SH-SY5Y (cell line): ENCODE data around the gene HAUS2.

Experiments used
- GATA2 ChIP-seq: IDR thresholded peaks from 2 replicates; pipeline ENCODE4 v1.6.1; 2011; ENCODE audit warnings: mild to moderate bottlenecking, low read depth, low read length
- GATA3 ChIP-seq: IDR thresholded peaks from 2 replicates; pipeline ENCODE4 v1.6.1; 2011; ENCODE audit warnings: low read depth, mild to moderate bottlenecking, low read length, moderate library complexity

The HAUS2 gene

GRCh38 chr15:42547918-42548248 is 755 bp upstream of the HAUS2 start:
- no peak for TF ChIP-seq GATA2
- TF ChIP-seq GATA3: no peak

DNA sequence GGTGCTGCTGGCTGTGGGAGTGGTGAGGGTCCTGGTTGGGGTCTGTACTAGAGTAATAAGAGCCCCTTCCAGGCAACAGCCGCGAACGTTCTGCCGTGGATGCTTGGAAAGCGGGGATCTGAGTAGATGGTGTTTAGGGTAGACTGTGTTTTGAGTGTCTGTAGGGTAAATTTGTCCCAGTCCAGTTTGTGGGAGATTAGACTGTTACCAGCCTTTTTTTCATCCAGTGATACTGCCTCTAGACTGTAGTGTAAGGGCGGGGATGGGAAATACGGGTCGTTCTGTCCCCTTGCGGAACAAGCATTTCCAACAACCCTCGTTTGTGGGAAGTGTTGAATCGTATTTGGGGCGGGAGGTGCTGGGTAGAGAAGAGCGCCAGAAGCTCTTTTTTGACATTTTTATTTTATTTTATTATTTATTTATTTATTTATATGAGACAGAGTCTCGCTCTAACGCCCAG is 424 bp downstream of the HAUS2 start:
- TF ChIP-seq GATA2: no peak
- TF ChIP-seq GATA3: no peak

- TF ChIP-seq GATA2: no peak
- TF ChIP-seq GATA3: no peak
Measured at GRCh38 chr15:42549741-42550392, 1.2 kb downstream of the HAUS2 start.

DNA sequence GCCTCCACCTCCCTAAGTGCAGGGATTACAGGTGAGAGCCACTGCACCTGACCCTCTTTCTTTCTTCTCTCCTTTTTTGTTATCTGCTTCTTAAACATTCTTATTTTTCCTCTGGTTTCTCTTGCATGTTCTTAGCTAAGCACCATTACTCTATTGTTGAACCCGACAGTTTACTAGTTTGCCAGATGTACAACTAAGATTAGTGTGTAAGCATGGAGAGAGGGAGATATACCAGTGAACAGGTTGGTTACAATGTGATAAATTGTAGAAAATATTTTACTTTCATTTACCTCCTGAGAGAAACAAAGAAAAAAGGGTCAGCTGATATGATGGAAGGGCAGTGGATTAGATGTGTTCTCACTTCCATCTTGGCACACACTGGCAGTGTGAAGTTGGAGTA is 4.9 kb downstream of the HAUS2 start:
- no peak for TF ChIP-seq GATA3
- TF ChIP-seq GATA2: no peak

- TF ChIP-seq GATA2 (no peak), GATA3 (no peak)
Measured at GRCh38 chr15:42558739-42559138, 10.1 kb downstream of the HAUS2 start.

GRCh38 chr15:42575188-42576039 is 26.8 kb downstream of the HAUS2 start, which contains the start of gene STARD9:
STARD9 (plus strand) TSS chr15:42575606; CDS start chr15:42575716, 110 bp downstream.
- no peak for TF ChIP-seq GATA2
- no peak for TF ChIP-seq GATA3

- TF ChIP-seq GATA2 (no peak), GATA3 (no peak)
Measured at GRCh38 chr15:42576040-42576594, 27.5 kb downstream of the HAUS2 start.

DNA sequence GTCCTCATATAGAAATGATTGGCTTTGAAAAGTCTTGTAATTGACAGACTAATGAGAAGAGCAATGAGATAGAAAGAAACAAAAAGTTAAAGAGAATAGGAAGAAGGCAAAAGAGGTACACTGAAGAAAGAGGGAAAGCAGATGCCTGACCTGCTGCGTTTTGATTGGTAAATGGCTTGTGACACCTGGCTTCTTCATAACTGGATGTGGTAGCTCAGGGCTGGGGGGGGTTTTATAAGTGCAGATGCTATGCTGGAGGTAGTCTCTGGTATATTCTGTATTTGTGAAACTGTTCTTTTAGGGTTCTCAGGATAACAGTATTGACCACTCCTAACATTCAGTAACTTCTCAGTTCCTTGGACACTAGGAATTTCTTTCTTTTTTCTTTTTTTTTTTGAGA is 28.1 kb downstream of the HAUS2 start:
- no peak for TF ChIP-seq GATA2
- TF ChIP-seq GATA3: no peak

DNA sequence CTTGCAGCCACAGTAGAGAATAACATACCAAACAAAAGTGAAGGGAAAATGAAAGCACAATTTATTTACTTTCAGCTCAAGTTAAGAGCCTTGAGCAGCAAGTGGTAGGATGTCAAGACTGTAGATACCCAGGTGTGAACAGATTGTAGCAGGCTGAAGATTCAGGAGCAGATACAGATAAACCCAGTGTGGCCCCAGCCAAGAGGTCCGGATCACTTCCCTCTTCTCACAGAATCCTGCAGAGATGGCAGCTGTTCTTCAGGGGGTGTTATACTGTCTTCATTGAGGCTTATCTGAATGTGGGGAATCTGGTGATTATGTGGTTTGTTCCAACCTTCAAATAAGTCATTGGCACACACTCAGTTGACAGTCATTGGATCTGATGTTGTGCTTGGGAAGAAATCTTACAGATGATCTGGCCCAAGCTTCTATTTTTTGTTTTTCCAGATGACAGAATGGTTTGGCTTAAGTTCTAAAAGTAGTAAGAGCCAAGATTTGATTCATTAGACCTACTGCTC is 28.9 kb downstream of the HAUS2 start:
- TF ChIP-seq GATA3 (no peak), GATA2 (no peak)

DNA sequence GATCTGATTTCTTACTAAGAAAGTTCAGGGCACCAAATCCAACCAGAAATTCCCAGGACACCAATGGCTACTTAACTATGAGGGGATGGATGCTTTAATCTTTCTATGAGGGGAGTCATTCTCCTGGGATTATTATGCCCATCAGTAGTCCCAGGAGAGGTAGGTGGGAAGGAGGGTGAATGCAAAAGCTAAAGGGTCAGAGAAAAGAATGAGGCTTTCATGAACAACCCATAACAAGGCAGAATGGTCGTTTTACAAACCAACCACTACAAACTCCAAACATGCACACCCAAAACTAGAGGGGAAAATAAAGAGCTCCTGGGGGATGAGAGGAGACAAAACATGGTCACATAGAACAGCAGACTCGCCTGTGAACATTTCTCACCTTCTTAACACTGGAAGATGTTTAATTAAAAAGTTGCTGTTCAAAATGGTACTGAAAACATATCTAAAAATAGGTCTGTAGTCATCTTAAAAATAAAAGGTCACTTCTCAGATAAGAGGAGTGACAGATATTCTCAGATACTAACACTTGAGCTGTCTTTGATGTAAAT is 30.4 kb downstream of the HAUS2 start:
- TF ChIP-seq GATA3: no peak
- TF ChIP-seq GATA2: no peak

GRCh38 chr15:42581272-42581730 is 32.7 kb downstream of the HAUS2 start:
- no peak for TF ChIP-seq GATA3
- TF ChIP-seq GATA2: no peak

- TF ChIP-seq GATA3 (no peak), GATA2 (no peak)
Measured at GRCh38 chr15:42582569-42583375, 34.1 kb downstream of the HAUS2 start.

DNA sequence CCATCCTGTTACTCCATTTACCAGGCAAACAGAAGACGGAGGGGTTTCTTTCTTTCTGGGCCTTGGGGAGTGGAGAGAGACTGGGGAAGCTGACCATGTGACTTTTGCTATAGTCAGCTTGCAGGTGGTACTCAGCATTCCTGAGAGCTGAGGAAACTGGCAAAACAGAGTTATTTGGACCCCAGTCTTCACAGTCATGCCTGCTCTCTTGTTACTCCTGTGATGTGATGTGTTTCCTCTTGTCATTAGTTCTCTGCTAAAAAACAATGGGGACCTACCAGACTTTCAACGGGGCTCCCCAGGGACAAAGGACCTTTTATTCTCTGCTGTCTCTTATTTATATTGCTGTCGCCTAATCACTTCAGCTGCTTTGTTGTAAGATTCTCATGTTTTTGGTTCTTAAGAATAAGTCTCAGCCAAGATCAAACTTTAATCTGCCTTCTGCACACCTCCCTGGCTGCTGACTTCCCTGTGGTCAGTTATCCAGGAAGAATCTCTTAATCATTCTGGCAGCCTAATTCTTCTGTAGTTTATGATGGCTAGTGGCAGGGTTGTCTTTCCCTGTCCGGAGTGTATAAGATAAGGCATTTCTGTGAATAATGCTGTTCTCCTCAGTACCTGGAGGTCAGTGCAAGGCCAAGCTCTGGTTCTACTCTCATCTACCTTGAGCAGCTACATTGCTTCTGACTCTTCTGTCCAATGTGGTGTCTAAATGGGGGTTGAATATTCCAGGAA is 35.6 kb downstream of the HAUS2 start:
- TF ChIP-seq GATA2 (no peak), GATA3 (no peak)
